PC-3 (cell line): ENCODE data around the gene RNASET2.

ENCODE experiments used
- EZH2 ChIP-seq: fragments of 300-600 bp; sonication (generic); IDR thresholded peaks from one replicate; pipeline ENCODE4 v1.6.1; 2017; ENCODE audit warnings: antibody characterized with exemption, mild to moderate bottlenecking, low read length; ENCODE audit not compliant: unreplicated experiment
- EZH2phosphoT487 ChIP-seq: fragments of 300-600 bp; sonication (generic); IDR thresholded peaks from 2 replicates; pipeline ENCODE4 v1.6.1; 2018; ENCODE audit warnings: mild to moderate bottlenecking, antibody characterized with exemption, low read length, borderline replicate concordance
- TF ChIP-seq, protein P1 (sequence below): fragments of 300-600 bp; sonication (generic); conservative IDR thresholded peaks from 2 replicates; pipeline ENCODE4 v1.5.1; 2017; ENCODE audit warnings: antibody characterized with exemption, low read depth, mild to moderate bottlenecking, low read length

DNA sequence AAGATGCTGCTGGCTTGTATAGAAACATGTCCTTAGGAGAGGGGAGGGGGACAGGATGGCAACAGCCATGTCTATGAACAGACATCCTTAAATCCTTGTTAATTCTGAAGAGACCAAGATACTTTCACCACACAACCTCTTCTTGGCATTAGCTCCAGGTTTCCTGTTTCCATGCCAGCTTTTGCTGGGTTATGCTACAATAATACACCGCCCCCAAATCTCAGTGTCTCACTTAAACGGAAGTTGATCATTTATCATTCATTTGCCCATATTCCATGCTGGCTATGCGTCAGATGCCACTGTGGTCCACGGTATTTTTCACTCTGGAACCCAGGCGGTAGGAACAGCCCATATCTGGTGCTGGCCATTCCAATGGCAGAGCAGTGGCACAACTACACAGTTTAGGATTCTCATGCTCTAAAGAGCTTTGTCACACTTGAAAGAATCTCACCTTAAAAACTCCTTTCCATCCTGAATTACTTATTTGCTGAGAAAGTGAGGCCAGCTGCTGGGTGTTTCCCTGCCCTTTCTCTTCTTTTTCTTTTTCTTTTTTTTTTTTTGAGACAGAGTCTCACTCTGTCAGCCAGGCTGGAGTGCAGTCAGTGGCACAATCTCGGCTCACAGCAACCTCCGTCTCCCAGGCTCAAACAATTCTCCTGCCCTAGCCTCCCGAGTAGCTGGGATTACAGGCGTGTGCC, 3.7 kb upstream of the RNASET2 start:
- TF ChIP-seq, protein P1, sequence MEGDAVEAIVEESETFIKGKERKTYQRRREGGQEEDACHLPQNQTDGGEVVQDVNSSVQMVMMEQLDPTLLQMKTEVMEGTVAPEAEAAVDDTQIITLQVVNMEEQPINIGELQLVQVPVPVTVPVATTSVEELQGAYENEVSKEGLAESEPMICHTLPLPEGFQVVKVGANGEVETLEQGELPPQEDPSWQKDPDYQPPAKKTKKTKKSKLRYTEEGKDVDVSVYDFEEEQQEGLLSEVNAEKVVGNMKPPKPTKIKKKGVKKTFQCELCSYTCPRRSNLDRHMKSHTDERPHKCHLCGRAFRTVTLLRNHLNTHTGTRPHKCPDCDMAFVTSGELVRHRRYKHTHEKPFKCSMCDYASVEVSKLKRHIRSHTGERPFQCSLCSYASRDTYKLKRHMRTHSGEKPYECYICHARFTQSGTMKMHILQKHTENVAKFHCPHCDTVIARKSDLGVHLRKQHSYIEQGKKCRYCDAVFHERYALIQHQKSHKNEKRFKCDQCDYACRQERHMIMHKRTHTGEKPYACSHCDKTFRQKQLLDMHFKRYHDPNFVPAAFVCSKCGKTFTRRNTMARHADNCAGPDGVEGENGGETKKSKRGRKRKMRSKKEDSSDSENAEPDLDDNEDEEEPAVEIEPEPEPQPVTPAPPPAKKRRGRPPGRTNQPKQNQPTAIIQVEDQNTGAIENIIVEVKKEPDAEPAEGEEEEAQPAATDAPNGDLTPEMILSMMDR: no peak
- TF ChIP-seq EZH2 (no peak), EZH2phosphoT487 (no peak)
